HG03280 (cell line): ENCODE data around the gene FAM32A.

ENCODE experiments used
- ATAC-seq: cut with Tn5 transposase; IDR thresholded peaks from one replicate; pipeline ENCODE4 v1.9.1; 2021; ENCODE audit warnings: mild to moderate bottlenecking, moderate library complexity; ENCODE audit not compliant: unreplicated experiment

Gene FAM32A

DNA sequence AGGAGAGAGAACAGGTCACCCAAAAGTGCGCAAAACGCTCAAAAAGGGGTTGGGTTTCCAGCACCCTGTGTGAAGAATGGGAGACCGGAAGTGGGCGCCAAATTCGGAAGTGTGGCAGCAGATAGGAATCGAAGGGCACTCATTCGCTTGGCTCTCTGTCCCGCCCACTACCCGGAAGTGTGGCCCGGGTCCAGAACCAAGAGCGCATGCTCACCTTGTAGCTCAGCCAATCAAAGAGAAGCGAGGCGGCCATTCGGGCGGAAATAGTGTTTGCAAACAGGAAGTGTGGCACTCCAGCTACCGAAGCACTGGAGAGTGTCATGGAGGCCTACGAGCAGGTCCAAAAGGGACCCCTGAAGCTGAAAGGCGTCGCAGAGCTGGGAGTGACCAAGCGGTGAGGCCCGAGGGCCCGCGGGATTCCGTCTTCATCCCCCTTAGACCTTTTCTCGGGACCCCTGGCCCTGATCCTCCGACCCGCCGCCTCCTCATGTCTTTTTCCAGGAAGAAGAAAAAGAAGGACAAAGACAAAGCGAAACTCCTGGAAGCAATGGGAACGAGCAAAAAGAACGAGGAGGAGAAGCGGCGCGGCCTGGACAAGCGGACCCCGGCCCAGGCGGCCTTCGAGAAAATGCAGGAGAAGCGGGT is at the start of gene FAM32A:
Gene FAM32A (plus strand): TSS at position 288 of the 645 bp plus-strand sequence. CDS start 33 bp downstream, at position 321.
- ATAC-seq, result peak; percentile 86

GRCh38 chr19:16135430-16136127 is 49.6 kb upstream of the FAM32A start:
- no peak for ATAC-seq

DNA sequence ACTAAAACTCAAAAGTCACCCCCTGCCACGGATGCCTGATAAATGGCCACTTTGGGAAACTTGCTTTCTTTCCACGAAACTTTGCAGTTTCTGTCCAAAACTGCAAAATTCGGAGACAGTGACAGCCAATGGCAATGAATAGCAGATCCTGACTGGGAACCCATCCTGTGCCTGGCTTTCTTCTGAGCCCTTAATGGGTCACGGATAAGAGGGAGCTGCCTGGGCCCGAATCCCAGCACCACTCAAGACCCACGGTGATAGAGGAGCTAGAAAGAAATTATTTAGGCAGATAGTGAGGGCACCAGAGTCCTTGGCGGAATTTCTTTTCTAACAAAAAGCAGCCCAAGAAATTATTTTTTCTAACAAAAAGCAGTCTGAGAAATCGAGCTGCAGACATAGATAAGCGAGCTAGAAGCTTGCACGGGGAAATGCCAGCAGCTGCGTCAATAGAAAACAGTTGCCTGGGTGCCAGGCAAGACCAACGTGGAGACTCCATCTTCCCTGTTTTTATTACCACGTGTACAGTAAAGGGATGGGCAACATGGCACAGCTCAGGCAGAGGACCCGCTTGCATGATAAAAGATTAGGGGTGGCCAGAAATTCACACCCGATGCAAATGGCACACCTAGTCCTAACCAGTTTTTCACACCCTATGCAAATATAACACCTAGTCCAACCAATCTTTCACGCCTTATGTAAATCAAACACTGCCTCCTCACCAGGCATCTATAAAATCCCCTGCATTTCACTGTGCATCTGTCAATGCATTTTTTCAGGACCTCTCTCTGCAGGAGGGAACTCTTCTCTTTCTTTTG is 48.8 kb upstream of the FAM32A start:
- ATAC-seq, result no peak

GRCh38 chr19:16139752-16140151 is 45.5 kb upstream of the FAM32A start:
- ATAC-seq, result no peak

- no peak for ATAC-seq
These were observed 44.2 kb upstream of the FAM32A start for GRCh38 chr19:16141043-16141442.

GRCh38 chr19:16142032-16142580 is 43.1 kb upstream of the FAM32A start:
- no peak for ATAC-seq

- ATAC-seq, result peak; percentile 73
These were observed 41.6 kb upstream of the FAM32A start, which contains the start of gene HSH2D for GRCh38 chr19:16143399-16144215. Gene HSH2D, plus strand, starts transcription at chr19:16143685. Its CDS starts 5,066 bp downstream, at chr19:16148751.

- ATAC-seq, result no peak
These were observed 41.0 kb upstream of the FAM32A start for GRCh38 chr19:16144216-16144581.

DNA sequence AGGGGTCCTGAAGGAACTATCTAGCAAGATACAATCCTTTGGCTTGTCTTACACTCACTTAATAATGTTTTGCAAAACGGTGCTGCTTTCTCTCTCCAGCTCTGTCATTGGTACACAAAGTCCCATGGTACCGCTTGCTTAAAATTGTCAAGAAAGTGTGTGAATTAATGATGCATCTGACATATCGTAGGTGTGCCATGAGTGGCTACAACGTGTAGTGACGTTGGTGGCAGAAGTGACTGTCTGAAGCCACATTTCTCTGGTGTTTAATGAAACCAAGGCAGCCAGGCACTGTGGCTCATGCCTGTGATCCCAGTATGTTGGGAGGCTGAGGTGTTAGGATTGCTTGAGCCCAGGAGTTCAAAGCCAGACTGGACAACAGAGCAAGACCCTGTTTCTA is 39.1 kb upstream of the FAM32A start:
- ATAC-seq, result no peak

- ATAC-seq, result no peak
These were observed 36.6 kb upstream of the FAM32A start for GRCh38 chr19:16148443-16149229.

DNA sequence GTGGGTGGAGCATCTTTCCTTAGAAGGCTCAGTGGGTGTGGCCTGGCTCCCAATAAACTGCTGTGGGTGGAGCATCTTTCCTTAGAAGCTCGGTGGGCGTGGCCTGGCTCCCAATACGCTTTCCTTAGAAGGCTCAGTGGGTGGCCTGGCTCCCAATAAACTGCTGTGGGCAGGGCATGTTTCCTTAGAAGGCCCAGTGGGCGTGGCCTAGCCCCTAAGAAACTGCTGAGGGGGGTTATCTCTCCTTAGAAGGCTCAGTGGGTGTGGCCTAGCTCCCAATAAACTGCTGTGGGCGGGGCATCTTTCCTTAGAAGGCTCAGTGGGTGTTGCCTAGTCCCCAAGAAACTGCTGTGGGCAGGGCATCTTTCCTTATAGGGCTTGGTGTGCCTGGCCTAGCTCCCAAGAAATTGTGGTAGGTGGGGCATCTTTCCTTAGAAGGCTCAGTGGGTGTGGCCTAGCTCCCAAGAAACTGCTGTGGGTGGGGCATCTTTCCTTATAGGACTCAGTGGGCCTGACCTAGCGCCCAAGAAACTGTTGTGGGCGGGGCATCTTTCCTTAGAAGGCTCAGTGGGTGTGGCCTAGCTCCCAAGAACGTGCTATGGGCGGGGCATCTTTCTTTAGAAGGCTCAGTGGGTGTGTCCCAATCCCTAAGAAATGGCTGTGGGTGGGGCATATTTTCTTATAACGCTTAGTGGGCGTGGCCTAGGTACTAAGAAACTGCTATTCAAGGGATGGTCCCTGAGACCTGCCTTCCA is 31.5 kb upstream of the FAM32A start:
- no peak for ATAC-seq

DNA sequence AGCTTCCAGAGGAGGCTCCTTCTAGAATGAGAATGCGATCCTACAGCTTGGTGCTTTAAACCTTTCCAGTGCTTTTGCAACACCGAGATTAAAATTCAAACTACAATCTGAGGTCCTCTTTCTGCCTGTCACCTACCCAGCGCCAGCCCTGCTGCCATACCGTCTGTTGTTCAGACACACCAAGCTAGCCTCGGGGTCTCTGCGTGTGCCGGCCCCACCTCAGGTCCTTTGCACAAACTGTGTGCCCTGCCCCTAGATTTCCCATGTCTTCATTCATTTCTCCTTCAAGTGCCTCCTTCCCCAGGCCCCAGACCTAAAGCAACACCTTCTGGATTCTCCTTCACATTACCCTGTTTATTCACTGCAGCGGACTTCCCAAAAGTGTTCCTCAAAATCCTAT is 30.7 kb upstream of the FAM32A start:
- ATAC-seq, result no peak

DNA sequence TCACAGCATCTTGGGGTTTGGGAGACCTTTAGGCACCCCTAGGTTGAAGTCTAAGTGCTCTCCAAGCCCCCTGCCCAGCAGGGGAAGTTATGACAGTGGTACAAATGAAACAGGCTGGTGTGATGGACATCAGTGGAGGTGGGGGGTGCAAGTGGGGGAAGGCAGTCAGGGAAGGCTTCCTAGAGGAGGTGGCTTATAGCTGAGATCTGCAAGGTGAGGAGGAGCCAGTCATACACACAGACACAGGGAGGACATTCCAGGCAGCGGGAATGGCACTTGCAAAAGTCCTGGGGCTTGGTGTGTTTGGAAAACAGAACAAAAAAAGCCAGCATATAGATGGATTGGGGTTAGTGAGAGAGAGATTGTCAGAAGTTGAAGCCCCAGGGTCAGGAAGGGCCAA is 30.1 kb upstream of the FAM32A start:
- ATAC-seq, result no peak

- ATAC-seq, result no peak
These were observed 28.3 kb upstream of the FAM32A start for GRCh38 chr19:16156904-16157303.

GRCh38 chr19:16157601-16158000 is 27.6 kb upstream of the FAM32A start:
- ATAC-seq, result no peak

GRCh38 chr19:16159655-16160054 is 25.6 kb upstream of the FAM32A start:
- no peak for ATAC-seq

- ATAC-seq, result no peak
These were observed 24.7 kb upstream of the FAM32A start for GRCh38 chr19:16160445-16160942.

DNA sequence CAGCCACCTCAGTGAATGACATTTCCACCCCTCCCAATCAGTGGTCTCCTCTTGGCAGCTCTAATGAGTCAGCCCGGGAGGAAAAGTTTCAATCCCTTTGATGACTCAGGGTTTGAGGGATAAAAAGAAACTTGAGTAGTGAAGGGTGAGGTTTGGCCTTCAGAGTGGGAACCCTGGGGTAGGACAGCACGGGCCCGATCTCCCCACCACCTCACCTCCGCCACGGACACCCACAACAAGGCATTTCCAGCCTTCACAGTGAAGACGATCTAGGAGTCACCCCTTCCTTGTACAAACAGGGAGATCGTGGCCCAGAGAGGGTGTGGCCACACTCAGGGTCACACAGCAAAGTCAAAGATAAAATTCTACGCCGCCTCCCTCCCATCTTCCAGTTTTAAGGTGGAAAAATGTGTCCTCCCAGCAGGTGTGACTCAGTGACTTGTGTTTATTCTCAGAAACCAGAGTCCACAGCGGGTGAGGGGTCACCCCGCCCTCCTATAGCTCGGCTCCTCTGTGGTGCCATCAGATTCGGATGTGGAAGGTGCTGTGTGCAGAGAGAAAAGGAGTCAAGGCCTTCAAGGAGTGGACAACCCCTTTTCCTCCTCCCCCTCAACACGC is 24.2 kb upstream of the FAM32A start:
- no peak for ATAC-seq
